Measurements from ENCODE around the gene SLAIN1.

The SLAIN1 gene

DNA sequence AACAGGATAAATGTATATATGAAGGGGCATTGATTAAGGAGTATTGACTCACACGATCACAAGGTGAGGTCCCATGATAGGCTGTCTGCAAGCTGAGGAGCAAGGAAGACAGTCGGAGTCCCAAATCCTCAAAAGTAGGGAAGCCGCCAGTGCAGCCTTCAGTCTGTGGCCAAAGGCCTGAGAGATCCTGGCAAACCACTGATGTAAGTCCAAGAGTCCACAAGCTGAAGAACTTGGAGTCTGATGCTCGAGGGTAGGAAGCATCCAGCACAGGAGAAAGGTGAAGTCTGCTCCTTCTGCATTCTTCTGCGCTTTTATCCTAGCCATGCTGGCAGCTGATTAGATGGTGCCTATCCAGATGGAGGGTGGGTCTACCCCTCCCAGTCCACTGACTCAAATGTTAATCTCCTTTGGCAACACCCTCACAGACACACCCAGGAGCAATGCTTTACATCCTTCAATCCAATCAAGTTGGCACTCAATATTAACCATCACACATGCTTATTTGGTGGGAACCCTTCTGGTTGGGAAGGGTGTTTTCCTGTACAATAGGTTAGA is 55.1 kb downstream of the SLAIN1 start:
- no peak for DNase-seq

GRCh38 chr13:77760893-77761292 is 63.4 kb downstream of the SLAIN1 start:
- DNase-seq: no peak

GRCh38 chr13:77767413-77767812 is 69.9 kb downstream of the SLAIN1 start:
- no peak for DNase-seq

DNA sequence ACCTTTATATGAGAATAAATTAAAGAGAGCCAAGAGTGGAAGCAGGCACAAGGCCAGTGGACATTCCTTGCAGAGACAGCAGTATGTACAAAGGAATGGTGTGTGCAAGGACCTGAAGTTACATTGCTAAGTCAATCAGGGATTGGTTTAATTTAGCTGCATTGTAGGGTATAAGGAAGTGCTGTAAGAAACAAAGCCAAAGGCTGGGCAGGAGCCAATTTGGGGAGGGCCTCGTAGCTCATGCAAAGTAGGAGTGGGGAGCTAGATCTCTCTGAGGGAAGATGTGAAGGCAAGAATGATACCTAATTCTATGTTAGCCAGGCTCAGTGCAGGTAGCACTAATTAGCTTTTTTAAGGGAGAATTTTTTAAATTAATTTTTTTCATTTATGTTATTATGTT is 76.7 kb downstream of the SLAIN1 start:
- no peak for DNase-seq

DNA sequence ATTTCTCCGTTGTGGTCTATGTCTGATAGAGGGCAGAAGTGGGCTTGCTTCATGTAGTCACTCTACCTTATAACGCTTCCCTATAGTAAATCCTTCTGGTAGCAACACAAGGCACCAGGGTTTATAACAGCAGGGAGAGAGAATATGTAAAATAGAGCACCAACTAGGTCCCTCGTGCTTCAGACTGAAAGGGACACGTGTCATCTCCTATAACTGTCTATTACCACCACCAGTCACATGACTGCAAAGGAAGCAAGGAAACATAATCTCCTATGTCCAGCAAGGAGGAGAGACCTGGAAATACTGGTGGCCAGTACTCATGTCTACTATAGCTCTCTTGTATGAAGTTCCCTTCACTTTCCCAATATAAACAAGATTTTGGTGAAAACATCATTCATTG is 79.2 kb downstream of the SLAIN1 start:
- no peak for DNase-seq

- DNase-seq: peak; percentile 1
Measured at GRCh38 chr13:77779552-77780272, 82.2 kb downstream of the SLAIN1 start.

- DNase-seq: no peak
Measured at GRCh38 chr13:77781808-77782207, 84.3 kb downstream of the SLAIN1 start.

GRCh38 chr13:77784515-77784914 is 87.0 kb downstream of the SLAIN1 start:
- no peak for DNase-seq

- DNase-seq: no peak
Measured at GRCh38 chr13:77786695-77787287, 89.3 kb downstream of the SLAIN1 start.

DNA sequence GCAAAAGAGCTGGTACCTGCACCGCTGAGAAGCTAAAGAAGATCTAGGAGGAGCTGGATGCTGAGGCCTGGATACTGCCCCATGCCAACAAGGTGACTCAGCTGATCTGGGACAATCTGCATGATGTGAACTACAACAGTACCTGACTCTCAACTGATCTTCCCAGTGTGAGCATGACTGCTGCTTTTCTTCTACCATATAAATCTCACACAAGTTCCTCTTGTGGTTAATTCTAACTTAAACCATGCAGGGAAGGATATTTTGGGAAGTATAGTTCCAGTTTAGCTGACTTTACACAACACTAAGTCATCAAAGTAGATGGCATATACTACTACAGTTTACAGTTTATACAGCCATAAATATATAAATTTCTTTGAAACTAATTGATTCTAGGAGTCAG is 91.9 kb downstream of the SLAIN1 start:
- DNase-seq: no peak

DNA sequence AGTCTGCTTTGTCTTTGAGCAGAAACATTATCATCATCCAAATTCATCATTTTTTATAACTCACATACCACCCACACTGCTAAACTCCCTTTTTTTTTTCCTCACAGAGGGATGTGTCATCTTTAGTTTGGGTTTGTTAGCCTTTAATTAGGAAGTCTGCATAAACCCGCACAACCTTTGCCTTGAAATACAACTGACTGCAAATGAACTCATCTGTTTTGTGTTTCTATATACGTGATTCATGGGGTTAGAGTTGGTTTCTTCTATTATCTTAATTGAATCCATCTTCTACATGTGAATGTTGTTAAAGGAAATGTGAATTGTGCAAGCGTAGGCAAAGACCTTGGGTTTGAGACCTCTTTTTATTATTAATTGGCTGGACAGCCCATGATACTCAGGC is 102.7 kb downstream of the SLAIN1 start:
- no peak for DNase-seq

- no peak for DNase-seq
Measured at GRCh38 chr13:77806518-77806917, 109.0 kb downstream of the SLAIN1 start.

DNA sequence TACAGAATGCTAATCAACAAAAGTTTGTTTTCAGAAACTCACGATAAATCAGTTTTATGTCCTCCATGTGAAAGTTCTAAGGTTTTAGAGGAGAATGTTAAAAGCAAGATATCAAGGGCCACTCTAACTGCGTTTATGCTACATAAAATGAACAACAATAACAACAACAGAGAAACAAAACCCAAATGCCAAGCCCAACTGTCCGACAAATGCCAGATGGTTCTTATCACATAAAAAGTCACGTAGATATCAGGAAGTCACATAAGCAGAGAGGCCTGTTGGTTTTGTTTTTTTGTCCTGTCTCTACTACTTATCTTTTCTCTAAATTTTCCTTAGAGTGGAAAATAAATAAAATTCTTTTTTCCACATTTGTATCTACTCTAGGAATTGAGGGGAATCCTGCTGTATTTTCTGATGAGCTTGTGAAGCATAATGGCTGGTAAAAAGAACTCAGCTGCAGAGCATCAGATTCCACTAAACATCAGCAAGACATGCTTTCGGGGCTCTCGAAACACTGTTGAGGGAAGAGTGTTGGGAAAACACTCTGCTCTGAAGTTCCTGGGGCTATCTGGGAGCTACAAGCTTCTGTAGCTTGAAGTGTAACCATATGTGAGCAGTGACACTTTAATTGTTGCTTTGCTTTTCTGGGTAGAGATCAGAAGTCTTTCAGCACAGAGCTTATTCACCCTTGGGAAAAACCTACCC is 110.1 kb downstream of the SLAIN1 start:
- DNase-seq: no peak

DNA sequence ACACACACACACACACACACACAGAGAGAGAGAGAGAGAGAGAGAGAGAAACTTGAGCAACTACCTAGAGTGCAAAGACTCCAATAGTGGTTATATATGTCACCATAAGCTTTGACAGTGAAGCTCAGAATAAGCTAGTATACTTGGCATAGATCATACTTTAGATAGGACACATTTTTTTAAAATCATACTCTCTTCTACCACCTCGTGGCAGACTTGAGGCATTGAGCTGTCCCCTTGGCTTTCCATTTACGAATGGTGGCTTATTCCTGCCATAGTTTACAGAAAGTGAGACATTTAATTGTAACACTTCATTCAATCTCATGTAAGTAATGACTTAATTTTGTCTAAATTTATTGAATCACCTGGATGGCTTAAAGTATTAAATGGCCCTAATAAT is 112.9 kb downstream of the SLAIN1 start:
- no peak for DNase-seq

GRCh38 chr13:77810878-77811277 is 113.4 kb downstream of the SLAIN1 start:
- no peak for DNase-seq

DNA sequence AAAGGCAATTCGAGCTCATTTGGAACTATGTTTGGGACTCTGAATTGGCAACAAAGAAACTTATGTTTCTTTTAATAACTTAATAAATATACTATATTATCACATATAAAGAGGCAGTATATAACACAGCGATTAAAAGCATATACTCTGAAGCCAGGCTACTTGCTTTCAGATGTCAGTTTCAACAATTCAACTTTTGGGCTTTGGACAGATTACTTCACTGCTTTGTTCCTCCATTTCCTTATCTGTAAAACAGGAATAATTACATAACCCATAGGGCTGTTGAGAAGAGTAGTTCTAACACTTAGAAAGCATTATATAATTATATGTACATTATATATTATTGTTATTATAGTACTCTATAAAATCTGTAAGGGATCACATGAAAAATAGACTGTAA is 113.9 kb downstream of the SLAIN1 start:
- no peak for DNase-seq

GRCh38 chr13:77811981-77812380 is 114.5 kb downstream of the SLAIN1 start:
- no peak for DNase-seq
